Neutrophil (primary cell): ENCODE data around the gene RNF13.
A peak's percentile ranks its signal among the peaks of the same experiment; 100 is the strongest.

Experiments used
- H3K27ac ChIP-seq: fragments of 200-600 bp; sonication (generic); 2 replicates; pipeline ENCODE4 v1.5.1; 2016; ENCODE audit warnings: mild to moderate bottlenecking, moderate library complexity
- H3K27me3 ChIP-seq: fragments of 200-600 bp; sonication (generic); 2 replicates; pipeline ENCODE4 v1.6.0; 2016; ENCODE audit warnings: mild to moderate bottlenecking
- H3K36me3 ChIP-seq: fragments of 200-600 bp; sonication (generic); 2 replicates; pipeline ENCODE4 v1.5.1; 2017
- H3K4me1 ChIP-seq, 2 experiments: fragments of 200-600 bp in 1 of 2; sonication (generic) in 1 of 2; 1 replicate in 1 of 2; 2 replicates in 1 of 2; pipeline versions ENCODE4 v1.5.1 to v1.6.1; 2013 to 2016; ENCODE audit warnings: low read depth in 1 of 2, low read length in 1 of 2, mild to moderate bottlenecking in 1 of 2, moderate library complexity in 1 of 2; ENCODE audit not compliant: control insufficient read depth in 1 of 2, insufficient read depth in 1 of 2
- H3K4me3 ChIP-seq, 2 experiments: fragments of 200-600 bp in 1 of 2; sonication (generic) in 1 of 2; 1 replicate in 1 of 2; 2 replicates in 1 of 2; pipeline ENCODE4 v1.5.1; 2013 to 2016; ENCODE audit warnings: low read depth in 1 of 2, low read length in 1 of 2, mild to moderate bottlenecking in 1 of 2, moderate library complexity in 1 of 2
- H3K9me3 ChIP-seq: fragments of 200-600 bp; sonication (generic); 2 replicates; pipeline ENCODE4 v1.5.1; 2016
- TF ChIP-seq, protein P1 (sequence below): fragments of 200-600 bp; sonication (generic); IDR thresholded peaks from 2 replicates; pipeline ENCODE4 v1.5.1; 2016; ENCODE audit warnings: antibody characterized with exemption

The RNF13 gene

GRCh38 chr3:149843502-149843901 lies 30.5 kb downstream of the RNF13 start:
- Histone ChIP-seq H3K27me3 (no peaks in the 10 kb centered on the region), H3K27ac (peak overlapping the region; percentile 52), H3K36me3 (peaks cover 15% of the 10 kb centered on the region), H3K4me3 (no peak overlapping the region), H3K4me1 (peaks cover 12 to 21% of the 10 kb centered on the region in 2 experiments), H3K9me3 (no peaks in the 10 kb centered on the region)
- TF ChIP-seq, protein P1, sequence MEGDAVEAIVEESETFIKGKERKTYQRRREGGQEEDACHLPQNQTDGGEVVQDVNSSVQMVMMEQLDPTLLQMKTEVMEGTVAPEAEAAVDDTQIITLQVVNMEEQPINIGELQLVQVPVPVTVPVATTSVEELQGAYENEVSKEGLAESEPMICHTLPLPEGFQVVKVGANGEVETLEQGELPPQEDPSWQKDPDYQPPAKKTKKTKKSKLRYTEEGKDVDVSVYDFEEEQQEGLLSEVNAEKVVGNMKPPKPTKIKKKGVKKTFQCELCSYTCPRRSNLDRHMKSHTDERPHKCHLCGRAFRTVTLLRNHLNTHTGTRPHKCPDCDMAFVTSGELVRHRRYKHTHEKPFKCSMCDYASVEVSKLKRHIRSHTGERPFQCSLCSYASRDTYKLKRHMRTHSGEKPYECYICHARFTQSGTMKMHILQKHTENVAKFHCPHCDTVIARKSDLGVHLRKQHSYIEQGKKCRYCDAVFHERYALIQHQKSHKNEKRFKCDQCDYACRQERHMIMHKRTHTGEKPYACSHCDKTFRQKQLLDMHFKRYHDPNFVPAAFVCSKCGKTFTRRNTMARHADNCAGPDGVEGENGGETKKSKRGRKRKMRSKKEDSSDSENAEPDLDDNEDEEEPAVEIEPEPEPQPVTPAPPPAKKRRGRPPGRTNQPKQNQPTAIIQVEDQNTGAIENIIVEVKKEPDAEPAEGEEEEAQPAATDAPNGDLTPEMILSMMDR, result no peak

GRCh38 chr3:149844091-149844490 lies 31.1 kb downstream of the RNF13 start:
- TF ChIP-seq, protein P1, result no peak
- Histone ChIP-seq H3K4me3 (no peak overlapping the region), H3K9me3 (no peaks in the 10 kb centered on the region), H3K36me3 (peaks cover 15% of the 10 kb centered on the region), H3K27ac (peak overlapping the region; percentile 52), H3K4me1 (peaks cover 18 to 27% of the 10 kb centered on the region in 2 experiments), H3K27me3 (no peaks in the 10 kb centered on the region)

GRCh38 chr3:149845570-149846244 lies 32.7 kb downstream of the RNF13 start:
- peaks cover 29 to 43% of the 10 kb centered on the region in 2 experiments for H3K4me1 ChIP-seq

DNA sequence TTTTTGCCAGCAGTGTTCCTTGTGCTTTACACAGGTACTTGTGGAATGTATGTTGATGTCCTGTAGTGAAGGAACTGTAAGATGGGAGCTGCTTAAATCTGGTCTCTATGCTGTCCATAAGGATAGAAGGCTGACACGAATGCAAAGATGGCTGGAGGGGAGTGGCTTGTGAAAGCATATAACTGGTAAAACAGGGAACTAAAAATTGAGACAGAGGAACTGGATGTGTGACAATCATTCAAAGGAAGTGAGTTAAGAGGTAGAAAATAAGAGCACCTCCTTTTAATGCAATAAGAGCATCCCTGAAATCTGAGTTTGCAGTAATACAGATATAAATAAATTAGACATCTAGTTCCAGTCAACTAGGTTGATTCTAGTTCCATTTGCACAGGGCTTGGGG lies 35.2 kb downstream of the RNF13 start:
- peaks cover 35% of the 10 kb centered on the region for H3K36me3 ChIP-seq
- H3K27ac ChIP-seq, result peak overlapping the region; percentile 91
- peaks cover 35 to 49% of the 10 kb centered on the region in 2 experiments for H3K4me1 ChIP-seq
- no peaks in the 10 kb centered on the region for H3K27me3 ChIP-seq
- TF ChIP-seq, protein P1, result no peak
- H3K9me3 ChIP-seq, result no peaks in the 10 kb centered on the region
- peak overlapping the region in 1 of 2 experiments; percentile 32 for H3K4me3 ChIP-seq

More at GRCh38 chr3:149845570-149846244, 32.7 kb downstream of the RNF13 start:
- Histone ChIP-seq H3K27me3 (no peaks in the 10 kb centered on the region), H3K4me3 (no peak overlapping the region), H3K36me3 (peaks cover 16% of the 10 kb centered on the region), H3K9me3 (no peaks in the 10 kb centered on the region), H3K27ac (no peak overlapping the region)
- TF ChIP-seq, protein P1, result no peak

DNA sequence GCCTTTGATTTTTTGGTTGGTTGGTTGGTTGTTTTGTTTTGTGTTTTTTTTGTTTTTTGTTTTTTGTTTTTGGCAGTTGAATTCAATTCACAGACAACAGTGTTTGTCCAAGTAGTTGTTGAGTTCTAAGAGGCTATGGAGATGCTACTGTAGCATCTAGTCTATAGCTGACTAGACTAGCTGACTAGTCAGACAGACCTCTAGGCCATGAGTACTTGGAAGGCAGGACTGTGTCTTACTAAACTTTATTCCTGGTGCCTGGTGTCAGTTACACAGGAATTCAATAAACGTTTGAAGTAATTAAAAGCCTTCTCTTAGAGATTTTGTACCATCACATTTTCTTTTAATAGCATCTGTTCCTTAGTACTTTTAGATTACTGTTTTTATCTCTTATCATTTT lies 35.7 kb downstream of the RNF13 start:
- Histone ChIP-seq H3K36me3 (peaks cover 35% of the 10 kb centered on the region), H3K4me1 (peaks cover 35 to 47% of the 10 kb centered on the region in 2 experiments), H3K27me3 (no peaks in the 10 kb centered on the region), H3K4me3 (peak overlapping the region in 1 of 2 experiments; percentile 32), H3K9me3 (no peaks in the 10 kb centered on the region), H3K27ac (peak overlapping the region; percentile 91)
- TF ChIP-seq, protein P1, result no peak
